Measurements from ENCODE around the gene MACROD1. TPM values are rescaled to one million over a fixed set of nuclear protein-coding genes. Genes with fewer than 3 reads are reported as not detected.

Gene MACROD1
- total RNA-seq, 1 experiment from 2014 or later = 40.8 TPM

- DNase-seq (ENCODE audit: low read depth) = peak; percentile 97
Measured at GRCh38 chr11:63961608-63962412, 204.1 kb downstream of the MACROD1 start.

DNA sequence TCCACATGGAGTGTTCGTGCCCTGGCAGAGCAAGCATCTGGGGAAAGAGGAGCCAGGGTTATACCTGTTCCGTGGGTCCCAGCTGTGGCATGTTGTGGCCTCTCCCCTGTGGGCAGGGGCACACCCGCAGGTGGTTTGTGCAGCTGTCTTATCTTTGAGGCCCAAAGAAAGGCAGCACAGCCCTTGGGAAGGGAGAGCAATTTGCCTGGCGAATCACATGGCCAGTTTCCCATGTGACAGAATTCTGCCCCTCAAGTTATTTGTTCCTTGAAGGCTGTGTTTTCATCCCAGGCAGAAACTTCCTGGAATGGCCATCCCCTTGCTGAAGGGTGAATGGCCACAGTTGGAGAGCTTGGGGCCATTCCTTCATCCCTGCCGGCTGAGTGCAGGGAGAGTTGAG is 207.9 kb downstream of the MACROD1 start:
- DNase-seq (ENCODE audit: low read depth) = no peak

DNA sequence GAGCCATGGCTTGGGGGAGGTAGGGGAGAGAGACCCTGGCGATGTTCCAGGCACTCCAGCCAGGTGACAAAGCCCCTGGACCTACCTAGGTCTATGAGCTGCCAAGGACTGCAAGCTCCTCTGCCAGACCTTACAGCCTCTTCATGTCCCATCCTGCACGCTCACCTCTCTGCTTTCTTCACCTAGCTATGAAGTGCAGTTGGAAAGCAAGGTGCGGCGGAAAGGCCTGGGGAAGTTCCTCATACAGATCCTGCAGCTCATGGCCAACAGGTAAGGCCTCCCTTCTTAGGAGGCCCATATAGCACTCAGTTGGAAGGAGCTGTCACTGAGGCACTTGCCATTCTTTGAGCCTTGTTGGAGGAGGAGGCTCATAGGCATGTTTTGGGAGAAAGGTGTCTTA is 213.3 kb downstream of the MACROD1 start:
- no peak for DNase-seq (ENCODE audit: low read depth)

- no peak for DNase-seq (ENCODE audit: low read depth)
Measured at GRCh38 chr11:63951779-63952536, 214.0 kb downstream of the MACROD1 start.

Other genes starting within 250 kb of the MACROD1 start
- gene RCOR2, start 248.9 kb downstream of the MACROD1 start, total RNA-seq (2014; rRNA removed) = 0.23 and 0.58 TPM in 2 replicates
- 17.6 and 18.3 TPM in 2 replicates for gene NAA40, start 227.1 kb downstream of the MACROD1 start, total RNA-seq (2014; rRNA removed)
- gene COX8A, start 191.5 kb downstream of the MACROD1 start, total RNA-seq (2014; rRNA removed) = 611 and 814 TPM in 2 replicates
- gene OTUB1, start 179.7 kb downstream of the MACROD1 start, total RNA-seq (2014; rRNA removed) = 47.8 and 62.5 TPM in 2 replicates
- gene FLRT1, start 130.2 kb downstream of the MACROD1 start, total RNA-seq (2014; rRNA removed) = not detected in 2 replicates
- 237 and 248 TPM in 2 replicates for gene STIP1, start 20.1 kb upstream of the MACROD1 start, total RNA-seq (2014; rRNA removed)
- gene FERMT3, start 40.6 kb upstream of the MACROD1 start, total RNA-seq (2014; rRNA removed) = 18.4 and 22.8 TPM in 2 replicates
- 65.0 and 72.5 TPM in 2 replicates for gene TRPT1, start 60.1 kb upstream of the MACROD1 start, total RNA-seq (2014; rRNA removed)
- gene NUDT22, start 60.2 kb upstream of the MACROD1 start, total RNA-seq (2014; rRNA removed) = 89.8 and 101 TPM in 2 replicates
- 4.4 and 8.3 TPM in 2 replicates for gene DNAJC4, start 64.4 kb upstream of the MACROD1 start, total RNA-seq (2014; rRNA removed)
- 50.2 and 56.9 TPM in 2 replicates for gene VEGFB, start 68.5 kb upstream of the MACROD1 start, total RNA-seq (2014; rRNA removed)
- 77.7 and 80.8 TPM in 2 replicates for gene FKBP2, start 75.0 kb upstream of the MACROD1 start, total RNA-seq (2014; rRNA removed)
- gene PPP1R14B, start 80.8 kb upstream of the MACROD1 start, total RNA-seq (2014; rRNA removed) = 696 and 750 TPM in 2 replicates
- gene PLCB3, start 85.4 kb upstream of the MACROD1 start, total RNA-seq (2014; rRNA removed) = 92.5 and 100 TPM in 2 replicates
- gene BAD, start 118.6 kb upstream of the MACROD1 start, total RNA-seq (2014; rRNA removed) = 92.3 and 92.4 TPM in 2 replicates
- gene GPR137, start 119.7 kb upstream of the MACROD1 start, total RNA-seq (2014; rRNA removed) = 24.9 and 26.8 TPM in 2 replicates
- not detected in 2 replicates for gene KCNK4, start 125.2 kb upstream of the MACROD1 start, total RNA-seq (2014; rRNA removed)
- gene CATSPERZ, start 134.2 kb upstream of the MACROD1 start, total RNA-seq (2014; rRNA removed) = 0.29 TPM in 1 of 2 replicates, not detected in the other
- 58.2 and 59.8 TPM in 2 replicates for gene ESRRA, start 139.4 kb upstream of the MACROD1 start, total RNA-seq (2014; rRNA removed)
- gene TRMT112, start 151.4 kb upstream of the MACROD1 start, total RNA-seq (2014; rRNA removed) = 261 and 366 TPM in 2 replicates
- 215 and 240 TPM in 2 replicates for gene PRDX5, start 152.0 kb upstream of the MACROD1 start, total RNA-seq (2014; rRNA removed)
- 0.63 and 0.71 TPM in 2 replicates for gene CCDC88B, start 174.1 kb upstream of the MACROD1 start, total RNA-seq (2014; rRNA removed)
- 56.2 and 64.1 TPM in 2 replicates for gene RPS6KA4, start 193.0 kb upstream of the MACROD1 start, total RNA-seq (2014; rRNA removed)